Muscle layer of duodenum (tissue), 2 donors: Measurements from ENCODE around the gene FCAMR.

Experiments used
- H3K27ac ChIP-seq: one replicate; pipeline ENCODE4 v1.7.0; 2013; ENCODE audit warnings: mild to moderate bottlenecking, low read length
- H3K27me3 ChIP-seq: one replicate; pipeline ENCODE4 v1.7.0; 2013; ENCODE audit warnings: low read depth, mild to moderate bottlenecking, control low read depth, low read length
- H3K36me3 ChIP-seq, 2 donors: one replicate each; pipeline ENCODE4 v1.7.0; 2013; ENCODE audit warnings: low read length in 2 of 2, control low read depth in 1 of 2, mild to moderate bottlenecking in 1 of 2; ENCODE audit not compliant: insufficient read depth in 2 of 2, control insufficient read depth in 1 of 2
- H3K4me1 ChIP-seq, 2 donors: one replicate each; pipeline ENCODE4 v1.7.0; 2013; ENCODE audit warnings: low read length in 2 of 2, mild to moderate bottlenecking in 2 of 2, control low read depth in 1 of 2, moderate library complexity in 1 of 2; ENCODE audit not compliant: insufficient read depth in 2 of 2, control insufficient read depth in 1 of 2
- H3K4me3 ChIP-seq, 2 donors: one replicate each; pipeline ENCODE4 v1.7.0; 2013; ENCODE audit warnings: low read length in 2 of 2, low read depth in 1 of 2, mild to moderate bottlenecking in 1 of 2
- H3K9me3 ChIP-seq, 2 donors: one replicate each; pipeline ENCODE4 v1.7.0; 2013; ENCODE audit warnings: low read length in 2 of 2, control low read depth in 1 of 2, mild to moderate bottlenecking in 1 of 2; ENCODE audit not compliant: control insufficient read depth in 1 of 2
- donor health status: healthy.

FCAMR gene

GRCh38 chr1:206955476-206956451, 14.5 kb downstream of the FCAMR start:
- H3K4me1 ChIP-seq, result peaks cover 6 to 10% of the 10 kb centered on the region in 2 donors

GRCh38 chr1:206954459-206955342, 15.6 kb downstream of the FCAMR start:
- no peaks in the 10 kb centered on the region for H3K36me3 ChIP-seq
- H3K27me3 ChIP-seq, result no peaks in the 10 kb centered on the region
- H3K9me3 ChIP-seq, result no peaks in the 10 kb centered on the region
- H3K27ac ChIP-seq, result peak overlapping the region; percentile 37
- H3K4me3 ChIP-seq, result no peak overlapping the region
- peaks cover 6 to 10% of the 10 kb centered on the region in 2 donors for H3K4me1 ChIP-seq

More at GRCh38 chr1:206955476-206956451, 14.5 kb downstream of the FCAMR start:
- no peaks in the 10 kb centered on the region for H3K36me3 ChIP-seq
- no peaks in the 10 kb centered on the region for H3K27me3 ChIP-seq
- H3K27ac ChIP-seq, result peak overlapping the region; percentile 37
- H3K9me3 ChIP-seq, result no peaks in the 10 kb centered on the region
- H3K4me3 ChIP-seq, result no peak overlapping the region

GRCh38 chr1:206953626-206954025, 16.6 kb downstream of the FCAMR start:
- Histone ChIP-seq H3K4me3 (no peak overlapping the region), H3K27ac (peak overlapping the region; percentile 62), H3K4me1 (peaks cover 6 to 10% of the 10 kb centered on the region in 2 donors), H3K36me3 (no peaks in the 10 kb centered on the region), H3K9me3 (no peaks in the 10 kb centered on the region), H3K27me3 (no peaks in the 10 kb centered on the region)

GRCh38 chr1:206953126-206953525, 17.1 kb downstream of the FCAMR start:
- no peaks in the 10 kb centered on the region for H3K9me3 ChIP-seq
- H3K4me3 ChIP-seq, result no peak overlapping the region
- H3K36me3 ChIP-seq, result no peaks in the 10 kb centered on the region
- H3K4me1 ChIP-seq, result peaks cover 6 to 10% of the 10 kb centered on the region in 2 donors
- H3K27me3 ChIP-seq, result no peaks in the 10 kb centered on the region
- H3K27ac ChIP-seq, result peak overlapping the region; percentile 62

GRCh38 chr1:206952171-206952570, 18.1 kb downstream of the FCAMR start:
- H3K27ac ChIP-seq, result peak overlapping the region; percentile 20
- H3K36me3 ChIP-seq, result no peaks in the 10 kb centered on the region
- no peaks in the 10 kb centered on the region for H3K27me3 ChIP-seq
- H3K9me3 ChIP-seq, result no peaks in the 10 kb centered on the region
- H3K4me1 ChIP-seq, result peaks cover 6 to 10% of the 10 kb centered on the region in 2 donors
- H3K4me3 ChIP-seq, result no peak overlapping the region

- H3K27me3 ChIP-seq, result no peaks in the 10 kb centered on the region
- peak overlapping the region; percentile 20 for H3K27ac ChIP-seq
- H3K9me3 ChIP-seq, result no peaks in the 10 kb centered on the region
- H3K4me3 ChIP-seq, result no peak overlapping the region
- H3K4me1 ChIP-seq, result peaks cover 6 to 9% of the 10 kb centered on the region in 2 donors
- H3K36me3 ChIP-seq, result no peaks in the 10 kb centered on the region
Observed at GRCh38 chr1:206951318-206952100, 18.8 kb downstream of the FCAMR start.

- Histone ChIP-seq H3K4me1 (peaks cover 0 to 6% of the 10 kb centered on the region in 2 donors), H3K27me3 (no peaks in the 10 kb centered on the region)
Observed at GRCh38 chr1:206949641-206950040, 20.6 kb downstream of the FCAMR start.

GRCh38 chr1:206949208-206949607, 21.1 kb downstream of the FCAMR start:
- no peak overlapping the region for H3K27ac ChIP-seq
- no peaks in the 10 kb centered on the region for H3K9me3 ChIP-seq
- H3K27me3 ChIP-seq, result no peaks in the 10 kb centered on the region
- H3K4me3 ChIP-seq, result no peak overlapping the region
- peaks cover 0 to 6% of the 10 kb centered on the region in 2 donors for H3K4me1 ChIP-seq
- H3K36me3 ChIP-seq, result no peaks in the 10 kb centered on the region

More at GRCh38 chr1:206949641-206950040, 20.6 kb downstream of the FCAMR start:
- no peaks in the 10 kb centered on the region for H3K36me3 ChIP-seq
- H3K9me3 ChIP-seq, result no peaks in the 10 kb centered on the region
- H3K27ac ChIP-seq, result no peak overlapping the region
- H3K4me3 ChIP-seq, result no peak overlapping the region

- Histone ChIP-seq H3K27me3 (no peaks in the 10 kb centered on the region), H3K9me3 (no peaks in the 10 kb centered on the region), H3K27ac (peak overlapping the region; percentile 91), H3K4me1 (no peaks in the 10 kb centered on the region), H3K36me3 (no peaks in the 10 kb centered on the region), H3K4me3 (no peak overlapping the region)
Observed at GRCh38 chr1:206947255-206947654, 23.0 kb downstream of the FCAMR start.

- H3K4me1 ChIP-seq, result no peaks in the 10 kb centered on the region
- no peaks in the 10 kb centered on the region for H3K9me3 ChIP-seq
- H3K27ac ChIP-seq, result peak within 1 kb of the TSS; percentile 91
- no peaks in the 10 kb centered on the region for H3K36me3 ChIP-seq
- H3K27me3 ChIP-seq, result no peaks in the 10 kb centered on the region
- H3K4me3 ChIP-seq, result peak within 1 kb of the TSS in 1 of 2 donors; percentile 67
Observed at GRCh38 chr1:206946261-206946660, 24.0 kb downstream of the FCAMR start, which contains the start of gene PIGR. Gene PIGR (minus strand): TSS chr1:206946466. CDS start chr1:206940531, 5,935 bp downstream.
